ENCODE data around the gene NOX3.

Gene NOX3

GRCh38 chr6:155349129-155349528 lies 106.5 kb downstream of the NOX3 start:
- H3K9ac ChIP-seq = no peak overlapping the region
- H3K27ac ChIP-seq = peak overlapping the region in 1 of 11 experiments; percentile 57; a peak in 2 of 22 replicates
- peaks cover 0 to 12% (median 0%) of the 10 kb centered on the region in 11 experiments; a peak in 3 of 22 replicates for H3K36me3 ChIP-seq
- H3K4me2 ChIP-seq = no peak overlapping the region
- H3K4me3 ChIP-seq = no peak overlapping the region
- H3K4me1 ChIP-seq = peaks cover 0 to 33% (median 18%) of the 10 kb centered on the region in 10 experiments; a peak in 11 of 20 replicates
- H3K27me3 ChIP-seq = no peaks in the 10 kb centered on the region
- H3K9me3 ChIP-seq (replicated peaks in 1 of 11) = peaks cover 82 to 92% (median 87%) of the 10 kb centered on the region in 11 experiments
- H4K20me1 ChIP-seq = no peaks in the 10 kb centered on the region
- TF ChIP-seq Cebpa-rat (IDR thresholded peaks at IDR 0.05) = no peak

DNA sequence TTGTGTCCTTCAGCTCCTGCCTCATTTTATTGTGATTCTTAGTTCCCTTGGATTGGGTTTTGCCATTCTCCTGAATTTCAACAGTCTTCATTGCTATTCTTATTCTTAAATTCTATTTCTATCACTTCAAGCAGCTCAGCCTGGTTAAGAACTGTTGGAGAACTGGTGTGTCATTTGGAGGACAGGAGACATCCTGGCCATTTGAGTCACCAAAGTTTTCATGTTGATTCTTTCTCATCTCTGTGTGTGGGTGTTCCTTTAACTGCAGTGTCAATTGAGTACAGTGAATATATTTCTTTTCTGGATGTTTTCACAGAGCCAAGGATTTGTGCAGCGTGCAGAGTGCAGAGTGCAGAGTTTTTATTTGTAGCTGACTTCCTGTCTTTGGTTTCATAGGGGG lies 107.8 kb downstream of the NOX3 start:
- Histone ChIP-seq H3K36me3 (peaks cover 0 to 8% (median 0%) of the 10 kb centered on the region in 11 experiments; a peak in 2 of 22 replicates), H3K9me3 (replicated peaks in 1 of 11) (peaks cover 70 to 81% (median 75%) of the 10 kb centered on the region in 11 experiments), H3K4me2 (no peak overlapping the region), H4K20me1 (no peaks in the 10 kb centered on the region), H3K4me3 (no peak overlapping the region), H3K9ac (no peak overlapping the region), H3K4me1 (peaks cover 0 to 32% (median 21%) of the 10 kb centered on the region in 10 experiments; a peak in 13 of 20 replicates), H3K27me3 (no peaks in the 10 kb centered on the region), H3K27ac (no peak overlapping the region)
- no peak for TF ChIP-seq Cebpa-rat (IDR thresholded peaks at IDR 0.05)

DNA sequence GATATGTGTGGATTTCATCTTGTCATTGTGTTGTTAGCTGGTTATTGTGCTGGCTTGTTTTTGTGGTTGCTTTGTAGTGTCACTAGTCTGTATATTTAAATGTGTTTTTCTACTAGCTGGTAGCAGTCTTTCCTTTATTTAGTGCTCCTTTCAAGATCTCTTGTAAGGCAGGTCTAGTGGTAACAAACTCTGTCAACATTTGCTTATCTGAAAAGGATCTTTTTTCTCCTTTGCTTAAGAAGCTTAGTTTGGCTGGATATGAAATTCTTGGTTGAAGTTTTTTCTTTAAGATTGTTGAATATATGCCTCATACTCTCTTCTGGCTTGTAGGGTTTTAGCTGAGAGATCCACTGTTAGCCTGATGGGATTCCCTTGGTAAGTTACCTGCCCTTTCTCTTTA lies 108.7 kb downstream of the NOX3 start:
- no peak for TF ChIP-seq Cebpa-rat (IDR thresholded peaks at IDR 0.05)
- no peak overlapping the region for H3K4me2 ChIP-seq
- peaks cover 0 to 28% (median 21%) of the 10 kb centered on the region in 10 experiments; a peak in 17 of 20 replicates for H3K4me1 ChIP-seq
- H3K9me3 ChIP-seq (replicated peaks in 1 of 11) = peaks cover 65 to 78% (median 69%) of the 10 kb centered on the region in 11 experiments
- no peaks in the 10 kb centered on the region for H3K27me3 ChIP-seq
- H3K4me3 ChIP-seq = no peak overlapping the region
- H3K9ac ChIP-seq = no peak overlapping the region
- no peaks in the 10 kb centered on the region for H4K20me1 ChIP-seq
- peaks cover 0 to 8% (median 0%) of the 10 kb centered on the region in 11 experiments; a peak in 2 of 22 replicates for H3K36me3 ChIP-seq
- no peak overlapping the region for H3K27ac ChIP-seq

Measured in BLaER1 treated with 17β-estradiol and CSF1 and Interleukin-3, amounts not matched to agents 10 nM and 100 nM (cell line).